PC-3 (cell line): Measurements from ENCODE around the gene NEAT1.

Experiments used
- CTCF ChIP-seq: fragments of 300-600 bp; sonication (generic); conservative IDR thresholded peaks from 2 replicates; pipeline ENCODE4 v1.5.1; 2017; ENCODE audit warnings: antibody characterized with exemption, low read depth, mild to moderate bottlenecking, low read length
- EZH2 ChIP-seq: fragments of 300-600 bp; sonication (generic); IDR thresholded peaks from one replicate; pipeline ENCODE4 v1.6.1; 2017; ENCODE audit warnings: antibody characterized with exemption, mild to moderate bottlenecking, low read length; ENCODE audit not compliant: unreplicated experiment

DNA sequence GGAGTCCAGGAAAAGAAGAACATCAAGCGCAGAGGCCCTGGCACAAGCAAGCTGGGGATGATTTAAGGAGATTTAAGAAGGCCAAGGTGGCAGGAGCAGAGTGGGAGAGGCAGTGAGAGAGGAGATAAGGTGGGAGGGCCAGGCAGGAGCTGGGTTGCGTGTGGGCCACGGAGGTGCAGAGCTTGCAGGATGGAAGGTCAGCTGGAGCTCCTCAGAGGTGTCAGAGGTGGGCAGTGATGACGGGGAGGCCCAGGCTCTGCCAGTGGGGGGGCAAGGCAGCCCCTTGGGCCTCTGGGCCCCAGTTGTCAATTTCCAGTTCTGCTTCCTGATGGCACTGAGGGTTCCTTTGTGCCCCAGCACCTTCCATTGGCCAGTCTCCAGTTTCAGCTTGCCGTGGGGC, 29.7 kb upstream of the NEAT1 start:
- no peak for TF ChIP-seq EZH2
- TF ChIP-seq CTCF: no peak
